K562 (cell line): ENCODE results near the gene IPO11. TPM values are rescaled to one million over a fixed set of nuclear protein-coding genes. Genes with fewer than 3 reads are reported as not detected.

Source experiments
- ATAC-seq: fragments of 200-7000 bp; cut with Tn5 transposase; 3 replicates; pipeline ENCODE4 v1.9.1; 2020; ENCODE audit warnings: moderate library complexity
- BruUV-seq: library from RNA; stranded (reverse); fragments of 400-500 nt; replicated peaks from 2 replicates; lab custom pipeline; 2021; lab: Mats Ljungman, UMichigan
- CTCF ChIA-PET: fragments of 300-600 bp; formaldehyde crosslinking; extraction: SDS; loops from one replicate; lab custom pipeline; 2021; ENCODE audit warnings: low intra/inter-chr PET ratio; lab: Yijun Ruan, JAX
- POLR2A ChIA-PET: fragments of 300-600, 350-650 bp; sonication (Branson Sonifier 250); formaldehyde crosslinking; extraction: SDS; loops from one replicate; lab custom pipeline; 2021; ENCODE audit warnings: antibody characterized with exemption, inconsistent platforms; lab: Yijun Ruan, JAX
- DNase-seq, 4 experiments: peaks; one replicate each; pipeline versions ENCODE4 v3.0.0 to v3.0.0-alpha.2; 2011 to 2018; ENCODE audit warnings: low spot score in 3 of 4, mixed read lengths in 3 of 4; ENCODE audit errors: extremely low read depth in 1 of 4
- FAIRE-seq: peaks from 2 replicates; lab custom pipeline; 2011; peaks lifted over from hg19 to GRCh38; lab: Jason Lieb, UNC
- H2AFZ ChIP-seq: 2 replicates; pipeline ENCODE4 v1.6.0; 2011; ENCODE audit warnings: low read depth, low read length, control low read depth, inconsistent platforms
- H3K27ac ChIP-seq: fragments of 200-600 bp; 3 replicates; pipeline ENCODE4 v1.8.0; 2011; ENCODE audit warnings: low read depth, mild to moderate bottlenecking, control low read depth, inconsistent platforms, low read length, moderate library complexity, mixed read lengths; ENCODE audit errors: extremely low read depth
- H3K27me3 ChIP-seq, 2 experiments: fragments of 300-600 bp in 1 of 2; 2 replicates in 1 of 2; 3 replicates in 1 of 2; pipeline versions ENCODE4 v1.6.0 to v1.8.0; 2011; ENCODE audit warnings: inconsistent platforms in 2 of 2, low read length in 2 of 2, mild to moderate bottlenecking in 1 of 2, mixed read lengths in 1 of 2, moderate library complexity in 1 of 2; ENCODE audit not compliant: control insufficient read depth in 2 of 2, insufficient read depth in 2 of 2
- H3K36me3 ChIP-seq: fragments of 300-600 bp; 3 replicates; pipeline ENCODE4 v1.8.0; 2011; ENCODE audit warnings: mild to moderate bottlenecking, low read length, inconsistent platforms; ENCODE audit not compliant: control insufficient read depth, insufficient read depth
- H3K4me1 ChIP-seq, 2 experiments: fragments of 200-600 bp in 1 of 2; replicated peaks in 1 of 2; 2 replicates in 1 of 2; 3 replicates in 1 of 2; pipeline versions ENCODE4 v1.5.1 to v1.8.0; 2011; ENCODE audit warnings: inconsistent platforms in 2 of 2, low read length in 2 of 2, mild to moderate bottlenecking in 1 of 2, mixed read lengths in 1 of 2, moderate library complexity in 1 of 2; ENCODE audit not compliant: control insufficient read depth in 2 of 2, insufficient read depth in 2 of 2
- H3K4me2 ChIP-seq: 2 replicates; pipeline ENCODE4 v1.6.1; 2011; ENCODE audit warnings: low read length, control low read depth, inconsistent platforms, mixed read lengths; ENCODE audit not compliant: insufficient read depth
- H3K4me3 ChIP-seq: fragments of 200-600 bp; sonication (generic), shearing (Covaris generic); 2 replicates; pipeline ENCODE4 v1.5.1; 2016; ENCODE audit warnings: control low read depth, inconsistent platforms
- H3K79me2 ChIP-seq: fragments of 200-600 bp; 3 replicates; pipeline ENCODE4 v1.8.0; 2011; ENCODE audit warnings: low read length, inconsistent platforms; ENCODE audit not compliant: control insufficient read depth, insufficient read depth
- H3K9ac ChIP-seq, 2 experiments: 2 replicates each; pipeline versions ENCODE4 v1.6.0 to v1.6.1; 2011; ENCODE audit warnings: low read depth in 2 of 2, low read length in 2 of 2, control low read depth in 1 of 2, inconsistent platforms in 1 of 2, mild to moderate bottlenecking in 1 of 2, mixed read lengths in 1 of 2; ENCODE audit not compliant: insufficient read depth in 1 of 2
- H3K9me1 ChIP-seq: one replicate; pipeline ENCODE4 v1.6.0; 2011; ENCODE audit warnings: inconsistent platforms, mild to moderate bottlenecking, low read length, moderate library complexity; ENCODE audit not compliant: control insufficient read depth, insufficient read depth
- H3K9me3 ChIP-seq: replicated peaks from 2 replicates; pipeline ENCODE4 v1.5.1; 2011; ENCODE audit warnings: low read depth, low read length, inconsistent platforms; ENCODE audit not compliant: control insufficient read depth, insufficient read depth
- H4K20me1 ChIP-seq: replicated peaks from 2 replicates; pipeline ENCODE4 v1.6.1; 2011; ENCODE audit warnings: low read length, inconsistent platforms, mixed read lengths; ENCODE audit not compliant: control insufficient read depth, insufficient read depth
- C11orf30 ChIP-seq: fragments of 450-650 bp; IDR thresholded peaks from 2 replicates; pipeline ENCODE4 v1.6.1; 2016; ENCODE audit warnings: low read depth, mild to moderate bottlenecking
- MAFG ChIP-seq: fragments of 450-650 bp; conservative IDR thresholded peaks from 2 replicates; pipeline ENCODE4 v1.6.1; 2016; ENCODE audit warnings: missing genetic modification characterization, missing compliant biosample characterization
- MAFK ChIP-seq: IDR thresholded peaks from 2 replicates; pipeline ENCODE4 v1.6.1; 2011; ENCODE audit warnings: low read length, improper control_type of control experiment
- NCOA4 ChIP-seq: fragments of 450-650 bp; IDR thresholded peaks from 2 replicates; pipeline ENCODE4 v1.6.1; 2018; ENCODE audit warnings: mild to moderate bottlenecking; ENCODE audit not compliant: partially characterized antibody
- SMARCA4 ChIP-seq: fragments of 450-650 bp; IDR thresholded peaks from 2 replicates; pipeline ENCODE4 v1.6.1; 2016
- ZNF316 ChIP-seq: fragments of 450-650 bp; IDR thresholded peaks from 2 replicates; pipeline ENCODE4 v1.6.1; 2016
- WGBS: fragments of 100-300 bp; shearing (Covaris generic); methylation state at CpG from one replicate; pipeline ENCODE4 v1.1.6; 2016; ENCODE audit warnings: low coverage, mixed read lengths; ENCODE audit not compliant: insufficient coverage; ENCODE audit errors: missing lambda C conversion rate; 5-methylcytosine and 5-hydroxymethylcytosine counted together
- in situ Hi-C: fragments of 300-500 bp; cut with MboI; formaldehyde crosslinking; loops from 4 replicates; pipeline ENCODE4 v1.15.0; 2018; ENCODE audit warnings: inconsistent platforms, mixed read lengths
- intact Hi-C: fragments of 100-400 bp; cut with micrococcal nuclease; formaldehyde crosslinking; loops from 2 replicates; pipeline ENCODE4 v1.14.2; 2022
- polyA plus RNA-seq, 8 experiments: library from polyadenylated mRNA; depleted of rRNA in 4 of 8; stranded (reverse) in 5 of 8; unstranded in 3 of 8; fragments of >200 nt; fragmentation: Nextera tagmentation in 2 of 8; fragmentation: Illumina TruSeq in 1 of 8; extraction: Ambion mirVana in 2 of 8; extraction: Trizol in 1 of 8; gene quantifications; 2 replicates each; pipeline versions ENCODE4 v1.2.1 to v1.2.3, GENCODE V29; 2011 to 2014; ENCODE audit warnings: inconsistent platforms in 1 of 8, missing spikeins in 1 of 8
- total RNA-seq, 7 experiments: library from RNA; depleted of rRNA in 6 of 7; stranded (reverse); fragments of >200 nt in 6 of 7; fragmentation: Illumina TruSeq in 2 of 7; extraction: Trizol in 2 of 7; gene quantifications; 2 replicates each; pipeline versions ENCODE4 v1.2.1 to v1.2.3, GENCODE V29; 2011 to 2021; ENCODE audit warnings: low replicate concordance in 1 of 7
- TF ChIP-seq, protein P1 (sequence below), 2 experiments: IDR thresholded peaks; 2 replicates each; pipeline ENCODE4 v1.6.1; 2012; ENCODE audit warnings: improper control_type of control experiment in 2 of 2, low read depth in 2 of 2, low read length in 2 of 2, borderline replicate concordance in 1 of 2

Gene IPO11
- total and polyA plus RNA-seq, 9 of the 15 experiments (the other 6 are each of a cell fraction or from before 2014, with no cell fraction given): 38.7 to 96.0 (median 70.9) TPM

DNA sequence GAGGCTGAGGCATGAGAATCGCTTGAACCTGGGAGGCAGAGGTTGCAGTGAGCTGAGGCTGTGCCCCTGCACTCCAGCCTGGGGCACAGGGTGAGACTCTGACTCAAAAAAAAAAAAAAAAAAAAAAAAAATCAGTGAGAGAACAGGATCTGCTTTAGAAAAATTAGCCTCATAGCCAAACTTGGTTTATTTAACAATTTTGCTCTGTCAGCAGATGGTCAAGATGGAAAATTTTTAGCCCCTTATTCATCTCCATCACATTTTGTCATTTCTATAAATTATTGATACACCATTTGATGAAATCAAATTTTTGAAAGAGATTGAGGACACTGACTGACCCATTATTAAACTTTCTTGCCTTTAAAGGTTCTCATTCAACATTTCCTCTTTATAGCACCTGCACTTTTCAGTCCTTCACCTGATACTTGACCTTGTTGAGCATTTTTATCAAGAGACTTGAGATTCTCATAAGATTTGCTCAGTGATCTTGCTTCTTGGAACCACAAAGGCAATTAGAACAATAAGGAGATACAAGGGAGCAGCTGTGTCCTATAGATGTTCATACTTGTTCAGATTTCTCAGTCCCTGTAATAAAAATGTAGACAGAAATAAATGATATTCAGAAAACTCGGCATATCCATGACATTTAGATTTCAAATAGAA, 204.2 kb downstream of the IPO11 start:
- Histone ChIP-seq H3K9ac (no peak overlapping the region), H3K9me3 (no peaks in the 10 kb centered on the region), H4K20me1 (no peaks in the 10 kb centered on the region), H3K9me1 (no peaks in the 10 kb centered on the region), H3K27me3 (no peaks in the 10 kb centered on the region), H3K27ac (no peak overlapping the region), H3K36me3 (peaks cover 20% of the 10 kb centered on the region; the same call in 2 of the 3 replicates), H3K79me2 (no peaks in the 10 kb centered on the region), H3K4me3 (no peak overlapping the region), H3K4me1 (peaks cover 0 to 7% of the 10 kb centered on the region in 2 experiments; a peak in 1 of 5 replicates), H2AFZ (no peak overlapping the region), H3K4me2 (no peak overlapping the region)
- in situ Hi-C loops (no loop called here), intact Hi-C loops (loop anchor here (10.0 kb wide), 1 partner anchor 62 kb away; no protein-coding TSS in a partner anchor)
- no TSS peak for BruUV-seq
- ChIA-PET POLR2A (no interaction called here), CTCF (no interaction called here)
- ATAC-seq: no peak
- WGBS: 95% methylated on average over 2 of the region's 2 CpGs
- no peak for FAIRE-seq
- TF ChIP-seq NCOA4 (no peak), ZNF316 (peak; percentile 63), SMARCA4 (no peak), C11orf30 (peak; percentile 34; the same call in 1 of the 2 replicates), MAFG (tag) (peak; percentile 10; the same call in 1 of the 2 replicates), MAFK (peak; percentile 12; the same call in 1 of the 2 replicates)
- TF ChIP-seq, protein P1, sequence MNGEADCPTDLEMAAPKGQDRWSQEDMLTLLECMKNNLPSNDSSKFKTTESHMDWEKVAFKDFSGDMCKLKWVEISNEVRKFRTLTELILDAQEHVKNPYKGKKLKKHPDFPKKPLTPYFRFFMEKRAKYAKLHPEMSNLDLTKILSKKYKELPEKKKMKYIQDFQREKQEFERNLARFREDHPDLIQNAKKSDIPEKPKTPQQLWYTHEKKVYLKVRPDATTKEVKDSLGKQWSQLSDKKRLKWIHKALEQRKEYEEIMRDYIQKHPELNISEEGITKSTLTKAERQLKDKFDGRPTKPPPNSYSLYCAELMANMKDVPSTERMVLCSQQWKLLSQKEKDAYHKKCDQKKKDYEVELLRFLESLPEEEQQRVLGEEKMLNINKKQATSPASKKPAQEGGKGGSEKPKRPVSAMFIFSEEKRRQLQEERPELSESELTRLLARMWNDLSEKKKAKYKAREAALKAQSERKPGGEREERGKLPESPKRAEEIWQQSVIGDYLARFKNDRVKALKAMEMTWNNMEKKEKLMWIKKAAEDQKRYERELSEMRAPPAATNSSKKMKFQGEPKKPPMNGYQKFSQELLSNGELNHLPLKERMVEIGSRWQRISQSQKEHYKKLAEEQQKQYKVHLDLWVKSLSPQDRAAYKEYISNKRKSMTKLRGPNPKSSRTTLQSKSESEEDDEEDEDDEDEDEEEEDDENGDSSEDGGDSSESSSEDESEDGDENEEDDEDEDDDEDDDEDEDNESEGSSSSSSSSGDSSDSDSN (IDR thresholded peaks at IDR 0.05; ENCODE audit: borderline replicate concordance in 1 of 2, low read depth in 2 of 2, low read length in 2 of 2): no peak
- DNase-seq: no peak
